Measurements from ENCODE around the gene UGT1A4.

DNA sequence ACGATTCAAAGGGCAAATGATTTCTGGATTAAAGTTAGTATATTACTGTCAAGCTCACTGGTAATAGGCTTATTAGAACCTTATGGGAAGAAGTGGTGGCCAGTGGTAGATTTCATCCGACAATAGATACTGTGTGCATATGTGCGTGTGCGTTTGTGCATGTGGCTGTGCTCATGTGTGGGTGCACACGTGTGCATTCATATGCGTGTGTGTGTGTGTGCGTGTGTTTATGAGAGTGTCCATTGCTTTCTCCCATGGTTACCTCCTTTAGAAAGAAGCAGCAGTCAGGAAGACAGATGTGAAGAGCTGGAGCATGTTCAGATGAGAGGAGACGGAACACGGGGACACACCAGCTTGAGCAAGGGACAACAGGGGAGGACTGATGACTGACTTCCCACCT, 50.7 kb downstream of the UGT1A4 start:
- TF ChIP-seq CHD2 (IDR thresholded peaks at IDR 0.05; ENCODE audit: low read depth, low read length): no peak
- TF ChIP-seq MYC (IDR thresholded peaks at IDR 0.05; ENCODE audit: low read depth, low read length): no peak
- TF ChIP-seq MYC (CRISPR knock-in tag; IDR thresholded peaks at IDR 0.05; ENCODE audit: borderline replicate concordance, low read depth): no peak
- TF ChIP-seq GATAD2B (IDR thresholded peaks at IDR 0.05; ENCODE audit: borderline replicate concordance): no peak
- no peak for TF ChIP-seq RNF2 (IDR thresholded peaks at IDR 0.05)
- no peak for TF ChIP-seq TEAD4 (IDR thresholded peaks at IDR 0.05; ENCODE audit: low read length)
- TF ChIP-seq TEAD4 (CRISPR knock-in tag; IDR thresholded peaks at IDR 0.05; ENCODE audit: borderline replicate concordance): no peak
- TF ChIP-seq ETV6 (IDR thresholded peaks at IDR 0.05; ENCODE audit: borderline replicate concordance in 1 of 2, low read depth in 2 of 2, low read length in 1 of 2): no peak
- no peak for TF ChIP-seq ETV6 (CRISPR knock-in tag; IDR thresholded peaks at IDR 0.05; ENCODE audit: borderline replicate concordance)

All from K562 (cell line).